IgD-negative memory B cell (primary cell): ENCODE measurements around the gene SPINK9. TPM values are rescaled to one million over a fixed set of nuclear protein-coding genes. Genes with fewer than 3 reads are reported as not detected.

Experiments
- H3K27ac Mint-ChIP-seq, 3 donors: one replicate each; pipeline ENCODE4 v1.8.0; 2020 to 2022; ENCODE audit warnings: mild to moderate bottlenecking in 3 of 3, mixed read lengths in 3 of 3, moderate library complexity in 1 of 3
- H3K27me3 Mint-ChIP-seq: one replicate; pipeline ENCODE4 v1.8.0; 2021; ENCODE audit warnings: mixed read lengths
- H3K36me3 Mint-ChIP-seq: one replicate; pipeline ENCODE4 v1.8.0; 2020; ENCODE audit warnings: mild to moderate bottlenecking, mixed read lengths
- H3K4me1 Mint-ChIP-seq, 3 donors: one replicate each; pipeline ENCODE4 v1.8.0; 2020 to 2022; ENCODE audit warnings: mixed read lengths in 3 of 3, mild to moderate bottlenecking in 1 of 3
- H3K4me3 Mint-ChIP-seq, 4 donors: one replicate each; pipeline ENCODE4 v1.8.0; 2020 to 2022; ENCODE audit warnings: mild to moderate bottlenecking in 4 of 4, mixed read lengths in 4 of 4, moderate library complexity in 3 of 4
- H3K9me3 Mint-ChIP-seq, 3 donors: one replicate each; pipeline ENCODE4 v1.8.0; 2020 to 2021; ENCODE audit warnings: mixed read lengths in 3 of 3, mild to moderate bottlenecking in 1 of 3
- polyA plus RNA-seq: library from polyadenylated mRNA; unstranded; fragments of 300-500 nt; fragmentation: Illumina TruSeq; gene quantifications from one replicate; pipeline ENCODE4 v1.2.3, GENCODE V29; 2021

SPINK9 gene
- polyA plus RNA-seq, 1 donor from 2014 or later, result not detected

GRCh38 chr5:148342371-148343045, 7.1 kb downstream of the SPINK9 start:
- Mint-ChIP-seq H3K27ac (no peak overlapping the region), H3K27me3 (no peaks in the 10 kb centered on the region), H3K4me3 (no peak overlapping the region), H3K36me3 (no peaks in the 10 kb centered on the region), H3K9me3 (no peaks in the 10 kb centered on the region), H3K4me1 (peaks cover 0 to 5% (median 2%) of the 10 kb centered on the region in 3 donors)

- Mint-ChIP-seq H3K9me3 (no peaks in the 10 kb centered on the region), H3K4me3 (no peak overlapping the region), H3K27ac (no peak overlapping the region), H3K4me1 (peaks cover 0 to 5% (median 2%) of the 10 kb centered on the region in 3 donors), H3K27me3 (no peaks in the 10 kb centered on the region), H3K36me3 (peaks cover under 1% of the 10 kb centered on the region)
Measured at GRCh38 chr5:148343046-148343407, 7.7 kb downstream of the SPINK9 start.

- H3K4me3 Mint-ChIP-seq, result no peak overlapping the region
- no peaks in the 10 kb centered on the region for H3K27me3 Mint-ChIP-seq
- H3K4me1 Mint-ChIP-seq, result peaks cover 0 to 5% (median 2%) of the 10 kb centered on the region in 3 donors
- peaks cover 5% of the 10 kb centered on the region for H3K36me3 Mint-ChIP-seq
- H3K27ac Mint-ChIP-seq, result peak overlapping the region in 1 of 3 donors; percentile 24
- no peaks in the 10 kb centered on the region for H3K9me3 Mint-ChIP-seq
Measured at GRCh38 chr5:148343603-148344487, 8.5 kb downstream of the SPINK9 start.

GRCh38 chr5:148347706-148348105, 12.3 kb downstream of the SPINK9 start:
- H3K9me3 Mint-ChIP-seq, result no peaks in the 10 kb centered on the region
- peaks cover 6% of the 10 kb centered on the region for H3K36me3 Mint-ChIP-seq
- H3K27me3 Mint-ChIP-seq, result no peaks in the 10 kb centered on the region
- H3K4me1 Mint-ChIP-seq, result peaks cover 0 to 5% (median 0%) of the 10 kb centered on the region in 3 donors
- no peak overlapping the region for H3K27ac Mint-ChIP-seq
- no peak overlapping the region for H3K4me3 Mint-ChIP-seq

- H3K36me3 Mint-ChIP-seq, result peaks cover 6% of the 10 kb centered on the region
- H3K4me3 Mint-ChIP-seq, result no peak overlapping the region
- H3K4me1 Mint-ChIP-seq, result peaks cover 0 to 4% (median 1%) of the 10 kb centered on the region in 3 donors
- H3K27ac Mint-ChIP-seq, result no peak overlapping the region
- no peaks in the 10 kb centered on the region for H3K27me3 Mint-ChIP-seq
- peaks cover 0 to 1% (median 0%) of the 10 kb centered on the region in 3 donors for H3K9me3 Mint-ChIP-seq
Measured at GRCh38 chr5:148352696-148353095, 17.3 kb downstream of the SPINK9 start.

GRCh38 chr5:148353634-148354033, 18.3 kb downstream of the SPINK9 start:
- Mint-ChIP-seq H3K27me3 (no peaks in the 10 kb centered on the region), H3K27ac (no peak overlapping the region), H3K9me3 (peaks cover 0 to 1% (median 0%) of the 10 kb centered on the region in 3 donors), H3K4me3 (no peak overlapping the region), H3K4me1 (peaks cover 0 to 4% (median 1%) of the 10 kb centered on the region in 3 donors), H3K36me3 (peaks cover 2% of the 10 kb centered on the region)

GRCh38 chr5:148364343-148364742, 29.0 kb downstream of the SPINK9 start:
- peaks cover 8 to 13% (median 8%) of the 10 kb centered on the region in 3 donors for H3K9me3 Mint-ChIP-seq
- no peak overlapping the region for H3K4me3 Mint-ChIP-seq
- no peaks in the 10 kb centered on the region for H3K4me1 Mint-ChIP-seq
- H3K27ac Mint-ChIP-seq, result no peak overlapping the region
- H3K36me3 Mint-ChIP-seq, result no peaks in the 10 kb centered on the region
- no peaks in the 10 kb centered on the region for H3K27me3 Mint-ChIP-seq

GRCh38 chr5:148368299-148368698, 32.9 kb downstream of the SPINK9 start:
- Mint-ChIP-seq H3K4me3 (no peak overlapping the region), H3K27me3 (no peaks in the 10 kb centered on the region), H3K27ac (no peak overlapping the region), H3K4me1 (no peaks in the 10 kb centered on the region), H3K9me3 (peaks cover 5 to 11% (median 10%) of the 10 kb centered on the region in 3 donors), H3K36me3 (no peaks in the 10 kb centered on the region)

GRCh38 chr5:148372166-148372725, 36.9 kb downstream of the SPINK9 start:
- no peak overlapping the region for H3K4me3 Mint-ChIP-seq
- H3K27me3 Mint-ChIP-seq, result no peaks in the 10 kb centered on the region

GRCh38 chr5:148372893-148373292, 37.5 kb downstream of the SPINK9 start:
- Mint-ChIP-seq H3K27ac (no peak overlapping the region), H3K27me3 (no peaks in the 10 kb centered on the region)

More at GRCh38 chr5:148372166-148372725, 36.9 kb downstream of the SPINK9 start:
- Mint-ChIP-seq H3K36me3 (no peaks in the 10 kb centered on the region), H3K27ac (no peak overlapping the region), H3K9me3 (peaks cover 5 to 11% (median 10%) of the 10 kb centered on the region in 3 donors), H3K4me1 (no peaks in the 10 kb centered on the region)

GRCh38 chr5:148374690-148375360, 39.5 kb downstream of the SPINK9 start:
- Mint-ChIP-seq H3K4me1 (no peaks in the 10 kb centered on the region), H3K36me3 (peaks cover 3% of the 10 kb centered on the region), H3K27me3 (no peaks in the 10 kb centered on the region), H3K27ac (no peak overlapping the region), H3K4me3 (no peak overlapping the region), H3K9me3 (peaks cover 0 to 9% (median 5%) of the 10 kb centered on the region in 3 donors)

More at GRCh38 chr5:148372893-148373292, 37.5 kb downstream of the SPINK9 start:
- Mint-ChIP-seq H3K9me3 (peaks cover 5 to 11% (median 7%) of the 10 kb centered on the region in 3 donors), H3K4me3 (no peak overlapping the region), H3K4me1 (no peaks in the 10 kb centered on the region), H3K36me3 (peaks cover 3% of the 10 kb centered on the region)

- Mint-ChIP-seq H3K27ac (no peak overlapping the region), H3K9me3 (peaks cover 0 to 9% (median 5%) of the 10 kb centered on the region in 3 donors), H3K36me3 (peaks cover 3% of the 10 kb centered on the region), H3K4me1 (no peaks in the 10 kb centered on the region), H3K27me3 (no peaks in the 10 kb centered on the region), H3K4me3 (no peak overlapping the region)
Measured at GRCh38 chr5:148376198-148376597, 40.8 kb downstream of the SPINK9 start.

GRCh38 chr5:148378670-148379069, 43.3 kb downstream of the SPINK9 start:
- H3K27ac Mint-ChIP-seq, result no peak overlapping the region
- H3K4me3 Mint-ChIP-seq, result no peak overlapping the region
- peaks cover 3 to 5% (median 4%) of the 10 kb centered on the region in 3 donors for H3K4me1 Mint-ChIP-seq
- peaks cover 3% of the 10 kb centered on the region for H3K27me3 Mint-ChIP-seq
- H3K9me3 Mint-ChIP-seq, result peaks cover 0 to 9% (median 5%) of the 10 kb centered on the region in 3 donors
- H3K36me3 Mint-ChIP-seq, result peaks cover 3% of the 10 kb centered on the region

- no peak overlapping the region for H3K4me3 Mint-ChIP-seq
- peaks cover 4 to 9% (median 6%) of the 10 kb centered on the region in 3 donors for H3K4me1 Mint-ChIP-seq
- peaks cover 0 to 9% (median 5%) of the 10 kb centered on the region in 3 donors for H3K9me3 Mint-ChIP-seq
- peaks cover 3% of the 10 kb centered on the region for H3K36me3 Mint-ChIP-seq
- no peak overlapping the region for H3K27ac Mint-ChIP-seq
- peaks cover 3% of the 10 kb centered on the region for H3K27me3 Mint-ChIP-seq
Measured at GRCh38 chr5:148379340-148379739, 44.0 kb downstream of the SPINK9 start.
